K562 (cell line): Measurements from ENCODE around the gene PRR7. TPM values are rescaled to one million over a fixed set of nuclear protein-coding genes. Genes with fewer than 3 reads are reported as not detected.

ENCODE experiments used
- GATAD2B ChIP-seq: fragments of 450-650 bp; IDR thresholded peaks from 2 replicates; pipeline ENCODE4 v1.6.1; 2017; ENCODE audit warnings: mild to moderate bottlenecking, borderline replicate concordance
- MEF2D ChIP-seq: conservative IDR thresholded peaks from 2 replicates; pipeline ENCODE4 v1.6.1; 2016; ENCODE audit warnings: low read depth, missing genetic modification characterization, missing compliant biosample characterization
- MYNN ChIP-seq, 2 experiments: sonication (generic); formaldehyde crosslinking in 1 of 2; IDR thresholded peaks; 2 replicates each; pipeline versions ENCODE4 v1.5.0 to v1.6.1; 2016 to 2020; ENCODE audit warnings: antibody characterized with exemption in 1 of 2, missing genetic modification reagents in 1 of 2
- NR2F6 ChIP-seq: fragments of 450-650 bp; formaldehyde crosslinking; IDR thresholded peaks from 2 replicates; pipeline ENCODE4 v1.4.0; 2020; ENCODE audit warnings: mild to moderate bottlenecking
- SAFB ChIP-seq: fragments of 200-400 bp; formaldehyde crosslinking; IDR thresholded peaks from 2 replicates; pipeline ENCODE4 v1.6.1; 2017; ENCODE audit warnings: low read depth, low read length, borderline replicate concordance
- SMAD1 ChIP-seq: fragments of 150-350 bp; IDR thresholded peaks from 2 replicates; pipeline ENCODE4 v1.6.1; 2014; ENCODE audit warnings: low read length, low read depth; ENCODE audit not compliant: partially characterized antibody
- polyA plus RNA-seq, 8 experiments: library from polyadenylated mRNA; depleted of rRNA in 4 of 8; stranded (reverse) in 5 of 8; unstranded in 3 of 8; fragments of >200 nt; fragmentation: Nextera tagmentation in 2 of 8; fragmentation: Illumina TruSeq in 1 of 8; extraction: Ambion mirVana in 2 of 8; extraction: Trizol in 1 of 8; gene quantifications; 2 replicates each; pipeline versions ENCODE4 v1.2.1 to v1.2.3, GENCODE V29; 2011 to 2014; ENCODE audit warnings: inconsistent platforms in 1 of 8, missing spikeins in 1 of 8
- total RNA-seq, 7 experiments: library from RNA; depleted of rRNA in 6 of 7; stranded (reverse); fragments of >200 nt in 6 of 7; fragmentation: Illumina TruSeq in 2 of 7; extraction: Trizol in 2 of 7; gene quantifications; 2 replicates each; pipeline versions ENCODE4 v1.2.1 to v1.2.3, GENCODE V29; 2011 to 2021; ENCODE audit warnings: low replicate concordance in 1 of 7
- TF ChIP-seq, protein P1 (sequence below): fragments of 200-800 bp; sonication (Bioruptor generic); IDR thresholded peaks from 2 replicates; pipeline ENCODE4 v1.6.1; 2016; ENCODE audit warnings: missing genetic modification characterization, missing compliant biosample characterization
- TF ChIP-seq, protein P2 (sequence below), 3 experiments: fragments of 200-800 bp in 1 of 3; sonication (Bioruptor generic) in 1 of 3; sonication (generic) in 1 of 3; formaldehyde crosslinking in 1 of 3; IDR thresholded peaks; 2 replicates each; pipeline versions ENCODE4 v1.6.1 to v1.8.0; 2016 to 2022; ENCODE audit warnings: mild to moderate bottlenecking in 2 of 3, missing compliant biosample characterization in 2 of 3, missing genetic modification characterization in 2 of 3, missing genetic modification reagents in 1 of 3
- TF ChIP-seq, protein P3 (sequence below): fragments of 450-650 bp; formaldehyde crosslinking; IDR thresholded peaks from 2 replicates; pipeline ENCODE4 v1.4.0; 2020; ENCODE audit warnings: mild to moderate bottlenecking, mixed read lengths
- TF ChIP-seq, protein P4 (sequence below), 2 experiments: IDR thresholded peaks; 2 replicates each; pipeline ENCODE4 v1.6.1; 2012; ENCODE audit warnings: improper control_type of control experiment in 2 of 2, low read depth in 2 of 2, low read length in 2 of 2, borderline replicate concordance in 1 of 2
- TF ChIP-seq, protein P5 (sequence below), 2 experiments: fragments of 200-800 bp in 1 of 2; sonication (Bioruptor generic) in 1 of 2; sonication (generic) in 1 of 2; formaldehyde crosslinking in 1 of 2; IDR thresholded peaks in 1 of 2; conservative IDR thresholded peaks in 1 of 2; 2 replicates each; pipeline versions ENCODE4 v1.5.0 to v1.6.1; 2016 to 2020; ENCODE audit warnings: missing compliant biosample characterization in 1 of 2, missing genetic modification characterization in 1 of 2, missing genetic modification reagents in 1 of 2

Gene PRR7
- total and polyA plus RNA-seq, 9 of the 15 experiments (the other 6 are each of a cell fraction or from before 2014, with no cell fraction given), result 0.80 to 11.3 (median 10.4) TPM; not detected in 4

DNA sequence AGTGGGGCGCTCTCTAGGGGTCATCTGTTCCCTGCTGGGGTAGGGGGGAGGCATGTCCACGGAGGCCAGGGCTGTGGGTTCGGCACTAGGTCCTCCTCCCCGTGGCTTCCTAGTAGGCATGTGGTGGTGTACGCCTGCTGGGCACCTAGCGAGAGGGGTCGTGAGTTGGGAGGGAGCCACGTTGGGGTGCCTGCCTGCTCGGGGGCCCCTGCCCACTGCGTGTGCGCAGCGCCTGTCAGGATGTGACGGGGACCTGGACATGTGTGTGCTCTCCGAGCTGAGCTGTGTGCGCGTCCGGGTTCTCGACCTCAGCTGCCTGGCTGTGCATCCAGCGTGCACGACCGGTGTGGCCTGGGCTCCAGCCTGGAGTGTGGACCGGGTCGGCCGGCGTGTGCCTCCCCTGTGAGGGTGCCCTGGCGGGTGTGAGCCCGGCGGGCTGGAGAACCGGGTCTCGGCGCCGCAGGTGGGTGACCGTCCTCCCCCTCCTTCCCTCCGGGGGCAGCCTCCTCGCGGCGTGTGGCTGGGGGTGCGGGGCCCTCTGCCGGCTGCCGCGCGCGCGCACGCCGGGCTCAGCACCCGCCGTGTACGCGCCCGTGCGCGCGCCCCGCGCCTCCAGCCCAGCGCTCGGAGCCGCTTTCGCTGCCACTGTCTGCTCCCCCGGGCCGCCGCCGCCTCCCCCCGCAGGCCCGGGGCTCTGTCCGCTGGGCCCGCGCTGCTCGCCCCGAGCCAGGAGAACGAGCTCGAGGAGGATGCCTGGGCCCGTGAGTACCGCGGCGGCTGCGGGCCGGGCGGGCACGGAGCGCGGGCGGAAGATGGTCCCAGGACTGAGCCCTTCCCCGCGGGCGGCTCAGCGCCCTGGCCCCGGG is at the start of gene PRR7 (continued):
- TF ChIP-seq SMAD1, result no peak
- TF ChIP-seq MEF2D, result no peak
- peak; percentile 79; the same call in 1 of the 2 replicates for TF ChIP-seq GATAD2B
- TF ChIP-seq, protein P1, sequence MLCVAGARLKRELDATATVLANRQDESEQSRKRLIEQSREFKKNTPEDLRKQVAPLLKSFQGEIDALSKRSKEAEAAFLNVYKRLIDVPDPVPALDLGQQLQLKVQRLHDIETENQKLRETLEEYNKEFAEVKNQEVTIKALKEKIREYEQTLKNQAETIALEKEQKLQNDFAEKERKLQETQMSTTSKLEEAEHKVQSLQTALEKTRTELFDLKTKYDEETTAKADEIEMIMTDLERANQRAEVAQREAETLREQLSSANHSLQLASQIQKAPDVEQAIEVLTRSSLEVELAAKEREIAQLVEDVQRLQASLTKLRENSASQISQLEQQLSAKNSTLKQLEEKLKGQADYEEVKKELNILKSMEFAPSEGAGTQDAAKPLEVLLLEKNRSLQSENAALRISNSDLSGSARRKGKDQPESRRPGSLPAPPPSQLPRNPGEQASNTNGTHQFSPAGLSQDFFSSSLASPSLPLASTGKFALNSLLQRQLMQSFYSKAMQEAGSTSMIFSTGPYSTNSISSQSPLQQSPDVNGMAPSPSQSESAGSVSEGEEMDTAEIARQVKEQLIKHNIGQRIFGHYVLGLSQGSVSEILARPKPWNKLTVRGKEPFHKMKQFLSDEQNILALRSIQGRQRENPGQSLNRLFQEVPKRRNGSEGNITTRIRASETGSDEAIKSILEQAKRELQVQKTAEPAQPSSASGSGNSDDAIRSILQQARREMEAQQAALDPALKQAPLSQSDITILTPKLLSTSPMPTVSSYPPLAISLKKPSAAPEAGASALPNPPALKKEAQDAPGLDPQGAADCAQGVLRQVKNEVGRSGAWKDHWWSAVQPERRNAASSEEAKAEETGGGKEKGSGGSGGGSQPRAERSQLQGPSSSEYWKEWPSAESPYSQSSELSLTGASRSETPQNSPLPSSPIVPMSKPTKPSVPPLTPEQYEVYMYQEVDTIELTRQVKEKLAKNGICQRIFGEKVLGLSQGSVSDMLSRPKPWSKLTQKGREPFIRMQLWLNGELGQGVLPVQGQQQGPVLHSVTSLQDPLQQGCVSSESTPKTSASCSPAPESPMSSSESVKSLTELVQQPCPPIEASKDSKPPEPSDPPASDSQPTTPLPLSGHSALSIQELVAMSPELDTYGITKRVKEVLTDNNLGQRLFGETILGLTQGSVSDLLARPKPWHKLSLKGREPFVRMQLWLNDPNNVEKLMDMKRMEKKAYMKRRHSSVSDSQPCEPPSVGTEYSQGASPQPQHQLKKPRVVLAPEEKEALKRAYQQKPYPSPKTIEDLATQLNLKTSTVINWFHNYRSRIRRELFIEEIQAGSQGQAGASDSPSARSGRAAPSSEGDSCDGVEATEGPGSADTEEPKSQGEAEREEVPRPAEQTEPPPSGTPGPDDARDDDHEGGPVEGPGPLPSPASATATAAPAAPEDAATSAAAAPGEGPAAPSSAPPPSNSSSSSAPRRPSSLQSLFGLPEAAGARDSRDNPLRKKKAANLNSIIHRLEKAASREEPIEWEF (CRISPR knock-in tag), result no peak
- TF ChIP-seq NR2F6 (CRISPR knock-in tag), result no peak
- TF ChIP-seq MYNN (IDR thresholded peaks at IDR 0.05), result no peak; the same call in 1 of the 2 replicates
- TF ChIP-seq MYNN (CRISPR knock-in tag; IDR thresholded peaks at IDR 0.05), result no peak
- TF ChIP-seq, protein P2, sequence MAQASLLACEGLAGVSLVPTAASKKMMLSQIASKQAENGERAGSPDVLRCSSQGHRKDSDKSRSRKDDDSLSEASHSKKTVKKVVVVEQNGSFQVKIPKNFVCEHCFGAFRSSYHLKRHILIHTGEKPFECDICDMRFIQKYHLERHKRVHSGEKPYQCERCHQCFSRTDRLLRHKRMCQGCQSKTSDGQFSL (CRISPR knock-in tag; IDR thresholded peaks at IDR 0.05), result no peak; the same call in 1 of the 2 replicates
- TF ChIP-seq, protein P2 (tag; IDR thresholded peaks at IDR 0.05), result peak in 1 of 2 experiments; percentile 60; a peak in 2 of 4 replicates
- TF ChIP-seq, protein P3, sequence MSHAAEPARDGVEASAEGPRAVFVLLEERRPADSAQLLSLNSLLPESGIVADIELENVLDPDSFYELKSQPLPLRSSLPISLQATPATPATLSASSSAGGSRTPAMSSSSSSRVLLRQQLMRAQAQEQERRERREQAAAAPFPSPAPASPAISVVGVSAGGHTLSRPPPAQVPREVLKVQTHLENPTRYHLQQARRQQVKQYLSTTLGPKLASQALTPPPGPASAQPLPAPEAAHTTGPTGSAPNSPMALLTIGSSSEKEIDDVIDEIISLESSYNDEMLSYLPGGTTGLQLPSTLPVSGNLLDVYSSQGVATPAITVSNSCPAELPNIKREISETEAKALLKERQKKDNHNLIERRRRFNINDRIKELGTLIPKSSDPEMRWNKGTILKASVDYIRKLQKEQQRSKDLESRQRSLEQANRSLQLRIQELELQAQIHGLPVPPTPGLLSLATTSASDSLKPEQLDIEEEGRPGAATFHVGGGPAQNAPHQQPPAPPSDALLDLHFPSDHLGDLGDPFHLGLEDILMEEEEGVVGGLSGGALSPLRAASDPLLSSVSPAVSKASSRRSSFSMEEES (CRISPR knock-in tag), result no peak
- TF ChIP-seq, protein P4, sequence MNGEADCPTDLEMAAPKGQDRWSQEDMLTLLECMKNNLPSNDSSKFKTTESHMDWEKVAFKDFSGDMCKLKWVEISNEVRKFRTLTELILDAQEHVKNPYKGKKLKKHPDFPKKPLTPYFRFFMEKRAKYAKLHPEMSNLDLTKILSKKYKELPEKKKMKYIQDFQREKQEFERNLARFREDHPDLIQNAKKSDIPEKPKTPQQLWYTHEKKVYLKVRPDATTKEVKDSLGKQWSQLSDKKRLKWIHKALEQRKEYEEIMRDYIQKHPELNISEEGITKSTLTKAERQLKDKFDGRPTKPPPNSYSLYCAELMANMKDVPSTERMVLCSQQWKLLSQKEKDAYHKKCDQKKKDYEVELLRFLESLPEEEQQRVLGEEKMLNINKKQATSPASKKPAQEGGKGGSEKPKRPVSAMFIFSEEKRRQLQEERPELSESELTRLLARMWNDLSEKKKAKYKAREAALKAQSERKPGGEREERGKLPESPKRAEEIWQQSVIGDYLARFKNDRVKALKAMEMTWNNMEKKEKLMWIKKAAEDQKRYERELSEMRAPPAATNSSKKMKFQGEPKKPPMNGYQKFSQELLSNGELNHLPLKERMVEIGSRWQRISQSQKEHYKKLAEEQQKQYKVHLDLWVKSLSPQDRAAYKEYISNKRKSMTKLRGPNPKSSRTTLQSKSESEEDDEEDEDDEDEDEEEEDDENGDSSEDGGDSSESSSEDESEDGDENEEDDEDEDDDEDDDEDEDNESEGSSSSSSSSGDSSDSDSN (IDR thresholded peaks at IDR 0.05; ENCODE audit: borderline replicate concordance in 1 of 2, low read depth in 2 of 2, low read length in 2 of 2), result peak in 1 of 2 experiments; percentile 33; a peak in 1 of 4 replicates
- TF ChIP-seq, protein P5, sequence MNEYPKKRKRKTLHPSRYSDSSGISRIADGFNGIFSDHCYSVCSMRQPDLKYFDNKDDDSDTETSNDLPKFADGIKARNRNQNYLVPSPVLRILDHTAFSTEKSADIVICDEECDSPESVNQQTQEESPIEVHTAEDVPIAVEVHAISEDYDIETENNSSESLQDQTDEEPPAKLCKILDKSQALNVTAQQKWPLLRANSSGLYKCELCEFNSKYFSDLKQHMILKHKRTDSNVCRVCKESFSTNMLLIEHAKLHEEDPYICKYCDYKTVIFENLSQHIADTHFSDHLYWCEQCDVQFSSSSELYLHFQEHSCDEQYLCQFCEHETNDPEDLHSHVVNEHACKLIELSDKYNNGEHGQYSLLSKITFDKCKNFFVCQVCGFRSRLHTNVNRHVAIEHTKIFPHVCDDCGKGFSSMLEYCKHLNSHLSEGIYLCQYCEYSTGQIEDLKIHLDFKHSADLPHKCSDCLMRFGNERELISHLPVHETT (CRISPR knock-in tag; conservative IDR thresholded peaks at IDR 0.05 in 1 of 2, IDR thresholded peaks at IDR 0.05 in 1 of 2), result peak in 1 of 2 experiments; percentile 40; a peak in 1 of 4 replicates
- peak; percentile 40; the same call in 1 of the 2 replicates for TF ChIP-seq SAFB
